Stimulated activated CD4-positive, alpha-beta T cell treated with anti-CD3 and anti-CD28 coated beads, Interleukin-15, amount 100 ng/mL, for 48 hours (primary cell): ENCODE results near the gene MANSC4.
"Not testable (repeated sequence)": the region's sequence is repeated elsewhere in the genome, so short reads cannot be mapped to it uniquely, and the experiment has no call there.

ENCODE experiments used
- DNase-seq, 2 donors: peaks; one replicate each; pipeline ENCODE4 v3.0.0-alpha.2; 2020; ENCODE audit warnings: low read depth in 2 of 2

MANSC4 gene

GRCh38 chr12:27751386-27752047 lies 28.5 kb downstream of the MANSC4 start:
- no peak for DNase-seq

GRCh38 chr12:27747111-27747820 lies 32.8 kb downstream of the MANSC4 start:
- DNase-seq, result no peak

GRCh38 chr12:27745734-27746133 lies 34.3 kb downstream of the MANSC4 start:
- not testable (repeated sequence) for DNase-seq

- no peak for DNase-seq
Observed at GRCh38 chr12:27743601-27744000, 36.4 kb downstream of the MANSC4 start.

GRCh38 chr12:27734321-27734720 lies 45.7 kb downstream of the MANSC4 start:
- not testable (repeated sequence) for DNase-seq

- no peak for DNase-seq
Observed at GRCh38 chr12:27733791-27734190, 46.2 kb downstream of the MANSC4 start.

- no peak for DNase-seq
Observed at GRCh38 chr12:27733052-27733656, 46.9 kb downstream of the MANSC4 start.

GRCh38 chr12:27732281-27732680 lies 47.8 kb downstream of the MANSC4 start:
- no peak for DNase-seq

- DNase-seq, result no peak
Observed at GRCh38 chr12:27730097-27730588, 49.9 kb downstream of the MANSC4 start.

GRCh38 chr12:27723212-27723611 lies 56.8 kb downstream of the MANSC4 start:
- no peak for DNase-seq
